Nucleus accumbens (tissue), 56 donors: ENCODE measurements around the gene SORCS2.

Experiments used
- DNase-seq, 56 donors: peaks; one replicate each; lab custom pipeline; 2025; lab: John Stamatoyannopoulos, UW

SORCS2 gene

GRCh38 chr4:7607156-7607910, 415.0 kb downstream of the SORCS2 start:
- DNase-seq, result peak in 1 of 56 donors; percentile 37

- DNase-seq, result no peak
These were observed 415.7 kb downstream of the SORCS2 start for GRCh38 chr4:7608046-7608445.

GRCh38 chr4:7609316-7609715, 417.0 kb downstream of the SORCS2 start:
- no peak for DNase-seq

- DNase-seq, result no peak
These were observed 417.8 kb downstream of the SORCS2 start for GRCh38 chr4:7610022-7610670.

GRCh38 chr4:7610841-7611240, 418.5 kb downstream of the SORCS2 start:
- DNase-seq, result no peak

- DNase-seq, result no peak
These were observed 420.1 kb downstream of the SORCS2 start for GRCh38 chr4:7612311-7612897.

GRCh38 chr4:7614350-7614949, 422.1 kb downstream of the SORCS2 start:
- no peak for DNase-seq

GRCh38 chr4:7616193-7616592, 423.9 kb downstream of the SORCS2 start:
- DNase-seq, result no peak

GRCh38 chr4:7618361-7618760, 426.0 kb downstream of the SORCS2 start:
- DNase-seq, result no peak

GRCh38 chr4:7620086-7620813, 427.9 kb downstream of the SORCS2 start:
- peak in 1 of 56 donors; percentile 29 for DNase-seq

GRCh38 chr4:7620814-7621176, 428.5 kb downstream of the SORCS2 start:
- no peak for DNase-seq

GRCh38 chr4:7621252-7622035, 429.1 kb downstream of the SORCS2 start:
- DNase-seq, result no peak

- DNase-seq, result no peak
These were observed 430.0 kb downstream of the SORCS2 start for GRCh38 chr4:7622371-7622770.

GRCh38 chr4:7623468-7623867, 431.1 kb downstream of the SORCS2 start:
- no peak for DNase-seq

- no peak for DNase-seq
These were observed 432.1 kb downstream of the SORCS2 start for GRCh38 chr4:7624396-7624980.

GRCh38 chr4:7625071-7625470, 432.7 kb downstream of the SORCS2 start:
- DNase-seq, result peak in 28 of 56 donors; percentile 3 to 66 (median 26)

GRCh38 chr4:7626531-7626930, 434.2 kb downstream of the SORCS2 start:
- DNase-seq, result no peak

- DNase-seq, result no peak
These were observed 435.2 kb downstream of the SORCS2 start for GRCh38 chr4:7627251-7628250.
